PC-3 (cell line): ENCODE results near the gene STX8.

Source experiments
- EZH2 ChIP-seq: fragments of 300-600 bp; sonication (generic); IDR thresholded peaks from one replicate; pipeline ENCODE4 v1.6.1; 2017; ENCODE audit warnings: antibody characterized with exemption, mild to moderate bottlenecking, low read length; ENCODE audit not compliant: unreplicated experiment
- TF ChIP-seq, protein P1 (sequence below): fragments of 300-600 bp; sonication (generic); conservative IDR thresholded peaks from 2 replicates; pipeline ENCODE4 v1.5.1; 2017; ENCODE audit warnings: antibody characterized with exemption, low read depth, mild to moderate bottlenecking, low read length

DNA sequence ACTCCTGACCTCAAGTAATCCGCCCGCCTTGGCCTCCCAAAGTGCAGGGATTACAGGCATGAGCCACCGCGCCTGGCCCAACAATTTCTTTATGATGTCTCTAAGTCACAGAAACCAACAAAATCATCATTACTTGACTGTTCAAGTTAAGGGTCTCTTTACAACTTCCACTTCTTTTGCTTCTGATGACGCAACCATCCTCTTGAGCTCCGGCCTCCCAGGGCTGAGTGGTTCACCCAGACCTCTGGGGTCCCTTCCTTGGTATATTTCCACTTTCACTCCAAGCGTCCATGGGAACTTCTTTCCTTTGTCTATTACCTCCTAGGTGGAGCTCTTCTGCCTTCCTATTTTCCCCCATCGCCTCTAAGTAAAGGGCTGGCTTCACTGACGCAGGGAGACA lies 300.6 kb downstream of the STX8 start:
- no peak for TF ChIP-seq EZH2
- TF ChIP-seq, protein P1, sequence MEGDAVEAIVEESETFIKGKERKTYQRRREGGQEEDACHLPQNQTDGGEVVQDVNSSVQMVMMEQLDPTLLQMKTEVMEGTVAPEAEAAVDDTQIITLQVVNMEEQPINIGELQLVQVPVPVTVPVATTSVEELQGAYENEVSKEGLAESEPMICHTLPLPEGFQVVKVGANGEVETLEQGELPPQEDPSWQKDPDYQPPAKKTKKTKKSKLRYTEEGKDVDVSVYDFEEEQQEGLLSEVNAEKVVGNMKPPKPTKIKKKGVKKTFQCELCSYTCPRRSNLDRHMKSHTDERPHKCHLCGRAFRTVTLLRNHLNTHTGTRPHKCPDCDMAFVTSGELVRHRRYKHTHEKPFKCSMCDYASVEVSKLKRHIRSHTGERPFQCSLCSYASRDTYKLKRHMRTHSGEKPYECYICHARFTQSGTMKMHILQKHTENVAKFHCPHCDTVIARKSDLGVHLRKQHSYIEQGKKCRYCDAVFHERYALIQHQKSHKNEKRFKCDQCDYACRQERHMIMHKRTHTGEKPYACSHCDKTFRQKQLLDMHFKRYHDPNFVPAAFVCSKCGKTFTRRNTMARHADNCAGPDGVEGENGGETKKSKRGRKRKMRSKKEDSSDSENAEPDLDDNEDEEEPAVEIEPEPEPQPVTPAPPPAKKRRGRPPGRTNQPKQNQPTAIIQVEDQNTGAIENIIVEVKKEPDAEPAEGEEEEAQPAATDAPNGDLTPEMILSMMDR, result no peak
